OCI-M2 (cell line): Measurements from ENCODE around the gene PRKD2.

Experiments
- DNase-seq: peaks from one replicate; lab custom pipeline; 2025; ENCODE audit not compliant: unreplicated experiment; lab: John Stamatoyannopoulos, UW

PRKD2 gene

DNA sequence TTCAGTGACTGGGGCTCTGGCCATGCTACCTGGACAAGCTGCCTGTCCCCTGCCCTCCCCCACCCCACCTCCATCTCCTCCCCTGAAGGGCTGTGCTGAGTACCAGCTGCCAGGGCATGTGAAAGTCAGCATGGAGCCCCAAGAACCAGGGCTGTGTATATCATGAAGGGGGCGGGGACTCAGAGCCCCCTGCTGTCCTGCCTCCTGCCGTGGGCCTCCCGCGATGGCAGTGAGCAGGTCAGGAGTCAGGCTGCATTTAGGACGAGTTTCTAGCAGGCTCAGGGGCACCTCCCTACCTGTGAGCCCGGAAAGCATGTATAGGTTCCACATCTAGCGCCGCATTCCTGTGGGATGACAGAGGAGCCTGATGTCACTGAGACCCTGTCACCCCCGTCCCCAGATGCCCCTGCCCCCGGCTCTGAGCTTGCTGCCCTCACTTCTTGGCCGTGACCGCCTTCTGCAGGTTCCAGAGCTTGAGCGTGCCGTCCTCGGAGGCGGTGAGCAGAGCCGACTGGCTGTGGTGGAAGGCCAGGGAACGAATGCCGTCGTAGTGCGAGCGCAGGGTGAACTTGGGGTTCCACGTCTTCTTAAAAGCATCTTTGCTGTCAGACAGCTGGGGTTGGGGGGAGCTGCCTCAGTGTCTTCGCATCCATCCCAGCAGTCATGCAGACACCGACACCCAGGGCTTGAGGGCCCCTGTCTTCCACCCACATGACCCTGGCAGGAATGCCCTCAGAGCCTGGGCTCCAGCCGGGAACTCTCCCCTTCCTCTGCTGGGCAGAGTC, 8.3 kb upstream of the PRKD2 start:
- no peak for DNase-seq

DNA sequence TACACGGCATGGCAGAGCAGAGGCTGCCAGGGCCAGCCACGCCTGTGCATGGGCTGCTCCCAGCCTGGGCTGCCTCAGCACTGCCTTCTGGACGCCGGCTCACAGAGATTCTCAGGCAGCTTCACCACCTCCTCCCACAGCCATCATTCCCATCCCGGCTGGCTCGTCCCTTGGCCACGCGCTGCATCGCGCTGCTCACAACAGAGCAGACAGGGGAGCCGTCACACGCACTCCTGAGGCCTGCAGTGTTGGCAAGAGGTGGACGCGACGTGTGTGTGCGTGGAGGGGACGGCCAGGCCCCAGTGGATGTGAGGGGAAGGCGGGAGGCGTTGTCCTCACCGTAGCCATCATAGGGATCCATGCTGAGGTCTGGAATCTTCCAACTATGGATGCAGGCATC, 7.6 kb upstream of the PRKD2 start:
- DNase-seq = no peak

DNA sequence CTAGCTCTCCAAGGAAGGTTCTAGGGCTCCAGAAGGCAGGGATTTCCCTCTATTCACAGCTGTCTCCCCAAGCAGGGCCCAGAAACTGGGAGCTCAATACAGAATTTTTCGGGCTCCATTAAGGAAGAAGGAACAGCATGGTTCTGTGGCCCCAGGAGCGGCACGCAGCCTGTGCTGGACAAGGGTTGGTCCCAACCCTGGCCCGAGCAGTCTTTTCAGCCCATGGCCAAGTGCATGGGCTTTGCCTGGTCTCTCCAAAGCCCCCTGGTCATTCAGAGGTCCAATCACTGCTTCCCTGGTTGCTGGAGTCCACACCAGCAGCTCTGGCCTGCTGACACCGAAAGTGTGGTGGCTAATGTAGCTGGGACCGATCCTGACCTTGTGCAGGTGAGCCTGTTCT, 6.6 kb upstream of the PRKD2 start:
- DNase-seq = no peak

DNA sequence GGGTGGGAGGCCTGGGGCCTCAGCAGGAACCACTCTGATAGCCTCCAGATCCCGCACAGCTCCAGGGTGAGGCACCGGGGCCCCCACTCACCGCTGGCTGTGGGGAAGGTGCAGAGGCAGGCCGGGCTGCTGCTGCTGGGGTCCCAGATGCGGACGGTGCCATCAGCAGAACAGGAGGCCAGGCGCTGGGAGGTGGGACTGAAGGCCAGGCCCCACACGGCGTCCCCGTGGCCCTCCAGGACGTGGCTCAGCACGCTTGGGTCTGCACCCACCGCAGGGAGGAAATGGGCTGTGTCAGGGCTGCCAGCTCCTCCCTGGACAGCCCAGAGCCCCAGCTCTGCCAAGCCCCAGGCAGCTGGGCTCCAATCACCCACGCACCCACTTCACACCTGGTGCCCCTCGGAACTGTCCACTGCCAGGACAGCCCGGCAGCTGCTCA, 6.1 kb upstream of the PRKD2 start:
- DNase-seq = no peak

DNA sequence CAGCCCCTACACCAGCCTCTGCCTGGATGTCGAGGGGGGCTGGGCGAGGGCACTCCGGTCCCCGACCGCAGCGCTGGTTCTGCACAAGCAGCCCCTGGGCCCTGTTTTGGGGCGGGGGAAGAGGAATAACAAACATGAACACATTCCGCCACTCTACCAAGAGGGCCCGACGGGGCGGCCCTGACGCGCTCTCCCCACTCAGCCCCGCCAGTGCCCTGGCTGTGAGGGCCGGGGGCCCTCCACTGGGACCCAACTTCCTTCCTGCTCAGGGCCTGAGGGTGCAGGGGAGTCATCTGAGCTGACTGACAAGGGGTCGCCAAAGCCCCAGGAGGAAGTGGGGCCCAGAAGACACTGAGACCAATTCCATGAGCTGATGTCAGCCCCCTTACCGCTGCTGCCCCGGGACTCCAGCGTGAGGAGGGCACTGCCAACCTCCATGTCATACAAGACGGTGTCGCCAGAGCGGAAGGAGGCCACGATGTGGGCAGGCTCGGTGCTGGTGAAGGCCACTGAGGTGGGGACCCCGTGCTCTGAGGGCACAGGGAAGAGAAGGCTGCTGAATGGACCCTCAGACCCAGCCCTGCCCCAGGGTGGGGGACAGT, 5.6 kb upstream of the PRKD2 start:
- no peak for DNase-seq

DNA sequence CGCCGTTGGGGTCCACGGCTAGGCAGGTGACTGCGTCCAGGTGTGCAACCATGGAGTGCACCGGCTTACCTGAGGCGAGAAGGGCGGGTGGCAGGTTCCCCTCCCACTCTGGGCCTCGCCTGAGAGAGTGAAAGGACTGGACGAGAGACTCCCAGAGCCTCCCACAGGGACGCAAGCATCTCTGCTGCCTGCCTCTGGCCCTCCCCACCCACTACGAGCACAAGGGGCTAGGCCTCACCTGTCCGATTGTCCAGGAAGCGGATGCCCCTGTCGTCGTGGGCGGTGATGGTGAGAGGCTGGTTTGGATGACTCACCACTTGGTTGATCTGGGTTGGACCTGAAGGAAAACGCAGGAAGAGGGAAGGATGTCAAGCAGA, 5.1 kb upstream of the PRKD2 start:
- DNase-seq = no peak

DNA sequence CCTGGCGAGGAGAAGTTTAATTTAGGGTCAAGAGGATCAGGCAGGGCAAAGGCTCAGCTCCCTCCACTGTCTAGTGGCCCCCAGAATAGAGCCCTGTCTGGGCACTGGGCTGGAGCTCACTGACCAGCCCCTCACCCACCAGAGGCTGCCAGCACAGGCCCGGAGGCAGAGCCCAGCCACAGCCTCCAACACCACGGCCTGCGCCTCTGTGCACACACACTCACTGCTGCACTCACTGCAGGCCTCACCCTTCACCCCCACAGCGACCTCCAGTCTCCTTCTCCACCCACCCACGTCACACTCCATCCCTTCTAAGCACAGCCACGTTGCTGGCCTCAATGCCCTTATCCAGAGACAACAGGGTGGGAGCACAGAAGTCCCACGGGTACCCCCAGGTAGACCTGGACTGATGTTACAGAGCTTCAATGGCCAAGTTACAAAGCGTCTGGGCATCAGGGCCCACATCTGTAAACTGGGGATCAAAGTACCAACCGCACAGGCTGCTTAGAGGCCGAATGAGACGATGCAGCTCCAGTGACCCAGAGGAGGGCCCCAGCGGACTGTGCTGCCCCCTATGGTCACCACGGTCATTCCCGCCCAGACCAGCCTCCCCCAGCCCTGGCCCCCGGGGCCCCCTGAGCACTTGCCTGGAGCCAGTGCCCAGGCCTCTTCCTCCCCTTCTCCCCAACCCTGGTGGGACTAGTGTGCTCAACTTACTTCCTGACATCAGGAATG, 4.5 kb upstream of the PRKD2 start:
- no peak for DNase-seq

DNA sequence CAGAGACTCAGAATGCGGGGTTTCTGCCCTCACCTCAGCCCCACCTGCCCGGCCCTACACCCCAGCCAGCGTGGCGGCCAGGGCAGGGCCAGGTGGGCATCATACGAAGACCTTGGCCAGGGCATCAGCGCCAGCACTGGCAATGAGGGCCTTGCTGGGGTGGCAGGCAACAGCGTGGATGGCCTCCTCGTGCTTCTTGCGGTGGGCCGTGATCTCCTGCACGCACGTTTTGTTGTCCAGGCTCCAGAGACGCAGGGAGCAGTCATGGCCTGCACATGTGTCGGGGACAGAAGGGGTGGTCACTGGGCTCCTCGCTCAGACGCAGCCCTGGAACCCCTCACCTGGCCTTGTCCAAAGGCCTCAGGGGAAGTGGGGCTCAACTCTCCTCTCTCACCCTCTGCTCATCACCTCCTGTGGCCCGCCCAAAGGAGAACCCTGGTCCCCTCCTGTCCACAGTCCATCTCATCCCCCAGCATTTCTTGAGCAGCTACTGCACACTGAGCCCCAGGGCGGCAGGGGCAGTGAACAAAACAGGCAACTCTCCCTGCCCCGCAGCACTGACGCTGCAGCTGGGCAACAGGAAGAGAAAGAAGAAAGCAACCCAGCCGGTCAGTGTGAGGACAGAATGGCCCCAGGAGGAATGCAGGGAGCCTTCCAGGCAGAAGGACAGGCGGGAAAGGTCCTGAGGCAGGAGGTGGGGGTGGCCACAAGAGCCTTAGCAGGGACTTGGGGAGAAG, 3.8 kb upstream of the PRKD2 start:
- no peak for DNase-seq

DNA sequence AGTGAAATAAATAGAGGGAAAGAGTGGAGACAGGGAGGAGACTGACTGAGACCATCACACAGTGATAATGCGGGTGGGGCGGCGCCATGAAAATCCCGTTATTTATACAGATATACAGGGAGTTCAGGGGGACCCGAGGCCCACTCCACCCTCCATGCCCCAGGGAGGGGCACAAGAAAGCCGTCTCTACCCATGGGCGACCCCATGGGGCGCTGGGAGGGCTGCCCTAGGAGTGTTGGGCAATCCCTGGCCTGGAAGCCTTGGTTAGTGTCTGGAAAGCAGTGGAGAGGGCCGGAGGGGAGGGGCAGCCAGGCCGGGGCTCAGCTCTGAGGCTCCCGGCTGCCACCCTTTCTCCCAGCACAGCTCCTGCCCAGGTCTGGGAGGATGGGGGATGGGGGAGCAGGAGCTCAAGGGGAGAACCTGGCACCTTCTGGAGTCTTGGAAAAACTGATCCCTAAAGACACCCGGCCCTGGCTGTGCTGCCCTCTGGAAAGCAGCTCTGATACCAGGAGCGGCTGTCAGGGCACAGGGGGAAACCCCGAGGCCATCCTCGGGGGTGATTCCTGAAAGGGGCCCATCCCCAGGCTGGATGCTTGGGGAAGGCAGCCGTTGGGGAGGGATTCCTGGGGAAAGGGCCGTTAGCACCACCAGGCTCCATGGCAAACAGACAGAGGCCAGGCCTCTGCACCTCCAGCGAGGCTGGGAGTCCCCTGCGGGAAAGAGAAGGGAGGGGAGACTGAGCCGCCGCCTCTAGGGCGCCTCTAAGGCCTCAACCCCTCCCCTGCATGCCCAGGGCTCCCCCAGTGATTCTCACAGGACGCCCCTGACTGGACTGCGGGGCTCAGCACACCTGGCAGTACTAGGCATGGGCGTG, 3.0 kb upstream of the PRKD2 start:
- no peak for DNase-seq

DNA sequence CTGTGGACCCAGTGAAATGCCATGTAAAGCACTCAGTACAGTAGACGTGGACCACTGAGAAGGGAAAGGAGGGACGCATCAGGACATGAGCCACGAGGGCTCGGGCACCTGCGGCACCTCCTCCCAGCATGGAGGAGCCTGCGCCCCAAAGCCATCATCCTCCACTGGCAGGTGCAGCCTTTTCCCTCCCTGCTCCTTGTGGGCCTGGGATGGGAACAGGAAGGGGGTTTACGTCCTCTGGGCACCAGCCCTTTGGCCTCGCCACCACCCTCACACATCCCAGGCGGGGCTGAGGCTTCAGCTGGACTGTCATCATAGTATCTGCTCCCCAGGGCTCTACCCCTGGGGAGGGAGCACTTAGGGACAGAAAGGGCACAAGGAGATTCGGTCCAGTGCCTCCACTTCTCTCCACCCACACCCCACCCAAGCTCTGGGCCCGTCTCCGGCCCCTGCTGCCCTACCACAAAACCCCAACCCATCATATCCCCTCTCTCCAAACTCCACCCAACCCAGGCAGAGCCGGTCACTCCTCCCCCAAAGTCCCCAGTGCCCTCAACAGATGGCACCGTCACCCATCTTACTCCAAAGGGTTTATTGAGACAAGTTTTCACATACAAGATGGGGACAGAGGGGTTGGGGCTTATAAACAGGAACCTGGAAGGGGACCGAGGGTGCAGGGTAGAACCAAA, 2.2 kb upstream of the PRKD2 start:
- no peak for DNase-seq

DNA sequence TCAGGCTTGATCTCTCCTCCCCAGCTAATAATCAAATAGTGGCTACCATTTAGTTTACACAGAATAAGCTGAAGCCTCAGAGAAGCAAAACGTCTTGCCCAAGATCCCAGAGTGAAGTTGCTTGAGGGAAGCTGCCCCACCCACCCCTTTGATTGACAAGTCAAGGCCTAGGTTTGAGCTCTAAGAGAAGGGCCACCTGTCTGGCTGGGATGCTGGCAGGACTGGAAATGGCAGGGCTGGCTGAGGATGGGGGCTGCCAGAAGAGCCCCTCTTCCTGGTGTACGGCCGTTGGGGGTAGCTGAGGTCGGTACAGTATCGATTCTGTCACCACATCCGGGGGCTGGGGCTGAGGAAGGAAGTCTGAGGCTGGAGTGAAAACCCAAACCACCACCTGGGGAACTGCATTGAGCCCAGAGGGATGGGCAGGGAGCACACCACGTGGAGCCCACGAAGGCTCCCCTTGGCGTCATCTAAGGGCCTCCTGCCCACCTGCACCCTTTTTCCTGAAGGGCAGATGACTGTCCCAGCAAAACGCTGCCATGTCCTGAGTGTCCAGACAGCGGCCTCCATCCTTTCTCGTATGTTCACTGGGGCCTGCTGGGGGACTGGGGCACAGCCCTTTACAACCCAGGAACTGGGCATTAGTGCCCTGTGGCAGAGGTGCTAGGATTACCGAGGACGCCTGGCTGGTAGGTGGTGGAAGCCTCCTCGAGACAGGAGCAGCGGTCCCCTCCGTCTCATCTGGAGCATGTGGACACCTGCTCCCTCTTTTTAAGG, 1.4 kb upstream of the PRKD2 start:
- no peak for DNase-seq

DNA sequence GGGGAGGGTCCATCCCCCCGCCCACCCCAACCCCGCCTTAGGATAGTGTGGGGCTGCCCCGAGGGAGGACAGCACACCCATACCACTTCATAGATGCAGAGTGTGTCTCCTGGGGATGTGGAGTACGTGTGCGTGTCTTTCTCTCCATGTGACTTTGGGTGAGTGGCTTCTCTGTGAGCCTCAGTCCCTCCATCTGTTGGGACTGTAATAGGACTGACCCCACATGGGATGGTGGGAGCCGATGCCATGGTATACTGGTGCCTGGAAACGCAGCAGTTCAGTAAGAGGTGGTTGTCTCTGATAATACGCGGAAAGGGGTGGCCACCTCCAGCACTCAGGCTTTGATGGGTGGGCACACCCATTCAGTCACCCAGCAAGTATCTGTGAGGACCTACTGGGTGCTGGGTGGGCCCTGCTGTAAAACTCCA, 816 bp upstream of the PRKD2 start:
- no peak for DNase-seq

DNA sequence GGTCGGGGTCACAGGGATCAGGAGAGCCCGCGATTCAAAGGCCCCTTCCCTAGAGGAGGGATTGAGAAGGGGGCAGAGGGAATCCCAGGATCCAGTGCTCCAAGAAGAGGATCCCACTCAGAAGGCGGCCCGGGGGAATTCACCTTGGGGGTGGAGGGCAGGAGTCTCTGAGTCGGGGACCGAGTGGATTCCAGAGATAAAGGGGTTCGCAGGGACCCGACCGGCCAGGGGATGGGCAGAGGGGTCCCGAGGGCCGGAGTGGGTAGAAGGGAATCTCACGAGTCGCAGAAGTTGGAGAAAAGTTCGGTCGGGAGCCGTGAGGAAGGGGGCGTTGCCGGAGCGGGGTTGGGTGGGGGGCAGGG, 261 bp downstream of the PRKD2 start:
- no peak for DNase-seq

DNA sequence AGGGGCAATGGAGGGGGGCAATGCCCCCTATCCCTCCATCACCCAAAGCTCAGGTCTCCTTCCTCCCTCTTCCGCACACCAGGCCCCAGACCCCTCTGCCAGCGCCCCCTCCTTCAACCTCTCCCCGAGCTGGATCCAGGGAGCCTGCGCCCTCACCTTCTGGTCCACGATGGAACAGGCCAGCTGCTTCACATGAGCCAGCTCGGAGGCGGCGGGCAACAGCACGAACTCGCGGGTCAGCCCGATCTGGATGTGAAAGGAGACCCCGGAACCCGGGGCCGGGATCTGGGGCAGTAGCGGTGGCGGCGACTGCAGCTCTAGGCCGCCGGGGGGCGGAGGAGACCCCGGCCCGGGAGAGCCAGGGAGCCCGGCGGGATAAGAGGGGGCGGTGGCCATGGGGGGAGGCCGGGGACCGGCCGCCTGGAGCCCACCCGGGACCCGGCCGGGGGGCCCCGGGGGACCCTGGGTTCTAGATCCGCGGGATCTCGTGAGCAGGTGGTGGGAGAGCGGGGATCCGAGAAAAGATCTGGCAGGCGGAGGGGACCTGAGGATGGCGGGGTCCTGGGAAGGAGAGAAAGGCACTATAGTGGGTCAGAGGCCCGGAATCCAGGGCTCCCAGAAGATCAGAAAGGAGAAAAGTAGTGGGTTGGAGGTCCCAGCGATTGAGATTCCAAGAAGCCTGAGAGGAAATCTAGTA, 791 bp downstream of the PRKD2 start:
- no peak for DNase-seq

DNA sequence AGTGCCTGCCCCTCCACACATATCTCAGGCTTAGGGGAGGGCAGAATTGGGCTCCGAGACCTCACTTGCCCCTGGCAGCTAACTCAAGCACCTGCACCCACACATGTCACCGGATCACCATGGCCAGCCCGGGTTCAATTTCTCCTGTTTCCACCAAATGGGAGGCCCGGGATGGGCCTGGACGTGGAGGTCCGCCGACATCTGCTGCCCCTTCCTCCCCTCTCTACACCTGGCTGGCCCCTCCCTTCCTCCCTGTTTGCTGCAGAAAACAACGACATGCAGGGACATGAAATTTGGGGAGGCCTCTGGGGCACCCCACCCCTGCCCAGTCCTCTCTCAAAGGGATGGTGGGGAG, 1.3 kb downstream of the PRKD2 start:
- no peak for DNase-seq

DNA sequence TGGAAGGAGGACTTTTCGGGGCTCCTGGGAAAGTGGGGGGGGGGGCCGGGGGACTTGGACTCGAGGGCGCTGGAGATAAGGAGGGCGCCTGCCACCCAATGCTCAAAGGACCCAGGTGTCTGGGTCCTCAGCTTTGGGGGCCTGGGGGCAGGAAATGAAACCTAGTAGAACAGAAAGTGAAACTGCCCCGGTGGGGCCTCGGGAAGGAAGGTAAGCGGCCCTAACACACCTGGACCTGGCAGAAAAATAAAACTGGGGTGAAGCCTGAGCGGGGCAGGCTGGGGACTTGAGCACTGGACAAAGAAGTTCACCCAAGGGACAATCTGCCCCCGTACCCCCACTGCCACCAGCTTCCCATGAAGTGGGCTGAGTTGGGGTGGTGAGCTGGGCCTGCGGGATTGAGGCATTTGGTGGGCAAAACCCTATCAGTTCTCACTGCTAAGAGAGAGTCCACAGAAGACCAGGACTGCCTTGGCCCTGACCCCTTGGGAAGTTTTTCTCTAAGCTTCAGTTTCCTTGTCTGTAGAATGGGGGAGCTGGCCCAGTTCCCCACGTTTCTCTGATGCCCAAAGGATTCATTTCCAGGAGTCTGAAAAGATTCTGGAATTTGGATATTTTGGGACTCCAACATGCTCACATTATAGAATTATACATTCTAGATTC, 2.3 kb downstream of the PRKD2 start:
- DNase-seq = no peak

DNA sequence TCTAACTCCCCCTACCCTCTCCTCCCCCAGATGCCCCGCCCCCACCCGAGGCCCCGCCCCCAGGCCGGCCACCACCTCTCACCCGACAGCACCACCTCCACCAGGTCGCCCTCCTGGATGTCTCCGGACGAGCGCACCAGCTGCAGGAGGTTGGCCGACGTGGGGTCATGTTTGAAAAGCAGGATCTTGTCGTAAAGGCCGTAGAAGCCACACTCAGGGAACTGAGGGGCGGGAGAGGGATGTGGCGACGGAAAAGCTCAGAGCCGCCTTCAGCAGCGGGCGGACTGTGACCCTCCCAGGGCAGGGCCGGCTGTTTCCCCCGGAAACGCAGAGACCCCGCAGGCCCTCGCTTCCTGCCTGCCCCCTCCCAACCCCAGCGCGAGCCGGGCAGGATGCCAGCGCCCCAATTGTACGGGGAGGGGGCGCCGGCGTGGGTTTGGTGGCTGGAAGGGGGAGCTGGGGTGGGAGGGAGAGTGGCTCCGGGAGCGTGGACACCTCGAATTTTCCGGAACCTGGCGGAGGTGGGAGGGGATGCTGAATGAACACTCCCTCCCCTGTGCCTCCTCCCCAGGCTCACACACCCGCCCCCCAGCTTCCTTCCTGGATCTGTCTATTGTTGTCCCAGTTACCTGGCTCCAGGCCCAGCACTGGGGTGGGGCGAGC, 3.0 kb downstream of the PRKD2 start:
- DNase-seq = no peak
